ELF-1 (cell line): ENCODE data around the gene FARSA.
"Not testable (repeated sequence)": the region's sequence is repeated elsewhere in the genome, so short reads cannot be mapped to it uniquely, and the experiment has no call there.

Experiments
- DNase-seq: peaks from one replicate; pipeline ENCODE4 v3.0.0-alpha.2; 2016; ENCODE audit warnings: low read depth, low spot score

FARSA gene

DNA sequence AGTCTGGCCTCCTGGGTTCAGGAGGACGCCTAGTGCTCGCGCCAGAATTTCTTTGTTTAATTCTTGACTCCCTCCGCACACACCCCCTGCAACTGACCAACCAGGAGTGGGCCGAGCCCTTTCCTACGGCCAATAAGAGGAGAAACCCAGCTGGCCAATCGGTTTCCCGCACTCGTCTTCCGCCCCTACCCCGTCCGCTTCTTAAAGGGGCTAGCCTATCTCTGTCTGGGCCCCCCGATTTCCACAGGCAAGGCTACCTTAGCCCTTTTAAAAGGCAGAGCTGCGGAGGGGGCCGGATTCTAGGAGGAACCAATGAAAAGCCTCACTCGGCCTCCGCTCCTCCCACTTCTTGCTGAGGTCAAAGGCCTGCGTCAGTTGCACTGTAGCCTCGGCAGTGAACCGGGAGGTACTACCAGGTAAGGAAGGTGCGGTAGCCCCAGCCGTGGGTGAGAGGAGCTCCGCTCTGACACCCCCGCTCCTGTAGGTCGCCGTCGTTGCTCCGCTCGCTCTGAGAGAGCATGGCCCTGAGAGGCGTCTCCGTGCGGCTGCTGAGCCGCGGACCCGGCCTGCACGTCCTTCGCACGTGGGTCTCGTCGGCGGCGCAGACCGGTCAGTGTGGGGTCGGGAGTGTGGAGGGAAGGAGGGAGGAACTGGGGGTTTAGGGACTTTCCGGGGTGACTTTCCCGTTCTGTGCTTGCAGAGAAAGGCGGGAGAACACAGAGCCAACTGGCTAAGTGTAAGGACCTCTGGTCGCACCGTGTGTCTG, 42.5 kb downstream of the FARSA start, which contains the start of gene GCDH:
Gene GCDH (plus strand): TSS at position 374 of the 766 bp plus-strand sequence. CDS start 145 bp downstream, at position 519.
- peak; percentile 100 for DNase-seq

DNA sequence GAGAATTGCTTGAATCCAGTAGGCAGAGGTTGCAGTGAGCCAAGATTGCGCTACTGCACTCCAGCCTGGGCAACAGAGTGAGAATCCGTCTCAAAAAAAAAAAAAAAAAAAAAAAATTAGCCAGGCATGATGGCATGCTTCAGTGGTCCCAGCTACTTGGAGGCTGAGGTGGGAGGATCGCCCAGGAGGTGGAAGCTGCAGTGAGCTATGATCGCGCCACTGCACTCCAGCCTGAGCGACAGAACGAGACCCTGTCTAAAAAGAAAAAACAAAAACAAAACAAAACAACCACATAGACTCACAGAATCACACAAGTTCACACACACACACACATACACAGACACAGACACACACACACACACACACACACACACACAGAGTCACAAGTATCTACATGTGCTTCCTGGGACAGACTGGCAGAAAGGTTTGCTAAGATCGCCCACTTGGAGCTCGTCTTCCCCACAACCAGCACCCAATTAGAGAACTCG, 43.2 kb downstream of the FARSA start:
- not testable (repeated sequence) for DNase-seq

DNA sequence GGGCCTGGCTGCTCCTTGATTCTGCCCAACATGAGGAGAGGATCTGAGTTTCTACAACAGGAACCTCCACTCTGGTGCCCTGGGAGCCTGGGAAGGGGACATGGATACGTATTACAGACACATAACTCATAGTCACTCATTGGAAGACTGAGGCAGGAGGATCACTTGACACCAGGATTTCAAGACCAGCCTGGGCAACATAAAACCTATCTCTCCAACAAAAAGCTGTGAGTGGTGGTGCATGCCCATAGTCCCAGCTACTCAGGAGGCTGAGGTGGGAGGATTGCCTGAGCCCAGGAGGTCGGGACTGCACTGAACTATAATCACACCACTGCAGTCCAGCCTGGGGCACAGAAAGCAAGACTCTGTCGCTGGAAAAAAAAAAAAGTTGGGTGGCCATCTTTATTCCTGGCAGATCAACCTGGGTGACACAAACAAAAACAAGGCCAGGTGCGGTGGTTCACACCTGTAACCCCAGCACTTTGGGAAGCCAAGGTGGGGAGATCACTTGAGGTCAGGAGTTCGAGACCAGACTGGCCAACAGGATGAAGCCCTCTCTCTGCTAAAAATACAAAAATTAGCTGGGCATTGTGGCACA, 45.4 kb downstream of the FARSA start:
- DNase-seq, result no peak

DNA sequence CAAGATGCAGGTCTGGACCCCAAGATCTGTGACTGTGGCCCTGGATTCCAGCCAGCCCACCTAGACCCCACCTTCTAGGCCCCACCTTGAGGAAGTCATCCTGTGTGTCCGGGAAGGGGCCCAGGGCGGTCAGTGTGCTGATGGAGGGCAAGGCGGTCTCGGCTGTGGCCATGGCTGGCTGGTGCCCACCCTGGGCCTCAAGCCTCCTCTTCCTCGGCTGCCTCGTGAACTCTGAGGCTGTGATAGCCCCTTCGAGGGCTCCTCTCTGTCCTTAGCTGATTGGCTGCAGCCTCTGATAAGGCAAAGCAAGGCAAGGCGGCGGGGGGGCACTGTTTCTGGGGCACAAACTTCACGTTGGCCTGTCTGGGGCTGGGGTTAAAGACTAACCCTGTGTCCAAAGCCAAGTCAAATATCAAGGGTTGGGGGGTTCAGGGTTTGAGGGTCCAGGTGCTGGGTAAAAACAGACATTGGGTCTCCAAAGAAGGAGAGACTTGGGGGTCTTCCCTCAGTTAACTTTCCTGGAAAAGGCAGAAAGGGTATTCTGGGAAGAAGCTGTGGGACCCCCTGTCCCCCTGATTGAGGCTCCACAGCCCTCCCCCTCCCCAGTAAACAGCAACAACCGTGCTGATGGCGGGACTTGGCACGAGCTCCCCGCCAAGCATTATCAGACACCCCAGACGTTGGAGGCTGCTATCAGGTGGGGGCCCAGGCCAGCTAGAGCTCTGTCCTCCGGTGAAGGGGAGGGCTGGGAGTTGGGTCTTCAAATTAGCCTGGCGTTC, 46.4 kb downstream of the FARSA start, which contains the start of gene KLF1:
Gene KLF1 (minus strand): TSS at position 233 of the 779 bp plus-strand sequence. CDS start 61 bp downstream, at position 172.
- DNase-seq, result no peak

DNA sequence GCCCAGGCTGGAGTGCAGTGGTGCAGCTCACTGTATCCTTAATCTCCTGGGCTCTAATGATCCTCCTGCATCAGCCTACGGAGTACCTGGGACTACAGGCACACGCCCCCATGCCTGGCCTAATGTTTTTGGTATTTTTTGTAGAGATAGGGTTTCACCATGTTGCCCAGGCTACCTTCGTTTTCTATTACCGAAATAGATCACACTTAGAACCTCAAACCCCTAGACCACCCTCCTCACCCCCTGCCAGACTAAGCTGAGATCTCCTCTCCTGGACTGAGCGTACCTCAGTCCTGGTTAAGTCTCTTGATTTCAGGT, 46.9 kb downstream of the FARSA start:
- no peak for DNase-seq

DNA sequence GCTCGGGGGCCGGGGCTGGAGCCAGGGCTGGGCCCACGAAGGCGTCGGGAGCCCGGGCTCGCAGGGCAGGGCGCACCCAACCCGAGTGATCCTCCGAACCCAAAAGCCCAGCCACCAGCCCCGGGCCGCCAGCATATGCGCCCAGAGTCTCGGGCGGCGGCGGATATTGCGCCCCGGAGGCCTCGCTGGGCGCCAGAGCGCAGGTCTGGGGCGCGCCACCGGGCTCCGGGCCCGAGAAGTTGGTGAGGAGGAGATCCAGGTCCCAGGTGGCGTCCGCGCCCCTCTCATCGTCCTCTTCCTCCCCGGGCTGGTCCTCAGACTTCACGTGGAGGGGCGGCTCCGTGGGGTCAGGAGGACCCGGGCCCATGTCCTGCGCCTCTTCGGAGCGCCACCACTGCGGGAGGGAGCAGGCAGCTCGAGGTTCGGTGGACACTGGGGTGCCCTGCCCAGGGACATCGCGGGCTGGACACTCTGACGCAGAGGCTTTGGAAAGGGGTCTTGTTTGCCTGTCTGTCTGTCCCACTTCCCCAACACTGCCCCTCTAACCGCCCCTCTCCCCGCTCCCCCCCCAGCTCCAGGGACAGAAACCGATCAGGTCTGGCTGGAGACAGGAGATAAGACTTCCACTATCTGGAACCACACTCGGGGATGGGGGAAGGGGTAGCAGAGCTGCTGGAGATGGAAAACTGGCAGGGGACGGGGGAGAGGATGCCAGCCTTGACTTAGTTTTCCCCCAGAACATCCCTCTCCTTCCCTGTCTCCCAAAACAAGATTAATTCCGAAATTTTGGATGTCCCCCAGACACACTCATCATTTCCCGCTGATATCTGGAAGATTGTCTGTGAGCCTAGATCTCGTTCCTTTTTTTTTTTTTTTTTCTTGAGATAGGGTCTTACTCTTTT, 47.5 kb downstream of the FARSA start:
- DNase-seq, result peak; percentile 27

DNA sequence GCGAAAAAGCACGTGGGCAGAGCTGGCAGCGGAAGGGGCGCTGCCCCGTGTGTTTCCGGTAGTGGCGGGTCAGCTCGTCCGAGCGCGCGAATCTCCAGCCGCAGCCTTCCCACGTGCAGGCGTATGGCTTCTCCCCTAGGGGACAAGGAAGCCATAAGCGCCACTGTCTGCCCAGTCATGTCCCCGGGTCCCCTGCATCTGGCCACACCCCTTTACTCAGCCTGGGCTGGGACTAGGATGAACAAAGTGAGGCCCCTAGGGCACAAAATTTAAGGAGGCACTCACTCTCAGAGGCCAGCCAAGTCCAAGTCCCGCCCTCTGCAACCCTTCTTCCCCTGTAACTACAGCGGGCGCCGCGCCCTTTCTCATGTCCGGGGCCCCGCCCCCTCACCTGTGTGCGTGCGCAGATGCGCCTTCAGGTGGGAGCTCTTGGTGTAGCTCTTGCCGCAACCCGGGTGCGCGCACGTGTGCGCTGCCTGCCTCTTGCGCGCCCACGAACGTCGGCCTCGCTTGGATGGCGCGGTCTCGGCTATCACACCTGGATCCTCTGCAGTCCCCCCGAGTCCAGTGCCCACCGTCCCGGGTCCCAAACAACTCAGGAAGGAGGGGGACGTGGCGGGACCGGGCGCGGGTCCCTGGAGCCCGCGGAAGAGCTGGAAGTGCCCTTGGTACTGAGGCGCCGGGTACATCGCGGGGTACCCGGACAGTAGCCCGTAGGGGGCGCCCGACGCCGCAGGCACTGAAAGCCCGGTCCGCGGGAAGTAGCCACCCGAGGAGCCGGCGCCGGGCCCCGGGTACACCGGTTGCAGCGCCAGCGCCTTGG, 48.4 kb downstream of the FARSA start:
- peak; percentile 96 for DNase-seq

DNA sequence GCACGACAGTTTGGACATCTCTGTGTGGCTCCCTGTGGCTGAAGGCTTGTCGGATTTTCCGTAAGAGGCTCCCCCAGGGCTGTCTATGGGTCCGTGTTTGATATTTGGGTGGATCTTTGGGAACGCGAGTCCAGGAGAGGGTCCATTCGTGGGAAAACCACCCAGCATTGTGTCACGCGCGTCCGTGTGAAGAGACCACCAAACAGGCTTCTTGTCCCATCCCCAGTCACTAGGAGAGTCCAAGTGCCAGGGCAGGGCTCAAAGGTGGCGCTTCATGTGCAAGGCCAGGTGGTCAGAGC, 48.9 kb downstream of the FARSA start:
- DNase-seq, result no peak

DNA sequence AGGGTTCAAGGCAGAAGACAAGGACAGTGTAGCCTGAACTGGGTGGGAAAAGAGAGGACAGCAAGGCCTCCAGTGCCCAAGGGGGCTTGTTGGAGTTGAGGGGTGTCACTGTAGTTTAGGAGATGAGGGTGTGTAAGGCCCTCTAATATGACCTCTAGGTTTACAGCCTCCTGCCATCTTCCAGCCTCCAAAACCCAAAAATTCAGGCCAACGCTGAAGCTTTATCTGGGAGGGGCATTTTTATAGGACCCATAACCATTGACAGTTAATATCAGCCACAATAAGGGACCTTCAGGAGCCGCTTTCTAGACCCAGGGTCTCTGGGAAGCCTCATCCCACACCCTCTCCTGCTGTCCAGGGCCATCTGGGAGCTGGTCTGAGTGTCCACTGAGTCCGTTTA, 49.3 kb downstream of the FARSA start:
- no peak for DNase-seq

DNA sequence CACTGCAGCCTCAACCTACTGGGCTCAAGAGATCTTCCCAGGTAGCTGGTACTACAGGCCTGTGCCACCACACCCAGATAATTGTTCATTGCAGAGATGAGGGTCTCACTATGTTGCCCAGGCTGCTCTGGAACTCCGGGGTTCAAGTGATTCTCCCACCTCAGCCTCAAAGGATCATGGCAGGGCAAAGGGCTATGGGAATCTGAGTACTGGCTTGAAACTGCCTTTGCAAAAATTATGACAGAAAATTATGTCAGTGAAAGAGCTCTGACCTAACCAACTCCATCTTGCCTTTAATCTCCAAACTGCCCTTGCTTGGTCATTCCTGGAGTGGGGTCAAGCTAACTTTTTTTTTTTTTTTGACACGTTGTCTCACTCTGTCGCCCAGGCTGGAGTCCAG, 50.9 kb downstream of the FARSA start:
- no peak for DNase-seq

DNA sequence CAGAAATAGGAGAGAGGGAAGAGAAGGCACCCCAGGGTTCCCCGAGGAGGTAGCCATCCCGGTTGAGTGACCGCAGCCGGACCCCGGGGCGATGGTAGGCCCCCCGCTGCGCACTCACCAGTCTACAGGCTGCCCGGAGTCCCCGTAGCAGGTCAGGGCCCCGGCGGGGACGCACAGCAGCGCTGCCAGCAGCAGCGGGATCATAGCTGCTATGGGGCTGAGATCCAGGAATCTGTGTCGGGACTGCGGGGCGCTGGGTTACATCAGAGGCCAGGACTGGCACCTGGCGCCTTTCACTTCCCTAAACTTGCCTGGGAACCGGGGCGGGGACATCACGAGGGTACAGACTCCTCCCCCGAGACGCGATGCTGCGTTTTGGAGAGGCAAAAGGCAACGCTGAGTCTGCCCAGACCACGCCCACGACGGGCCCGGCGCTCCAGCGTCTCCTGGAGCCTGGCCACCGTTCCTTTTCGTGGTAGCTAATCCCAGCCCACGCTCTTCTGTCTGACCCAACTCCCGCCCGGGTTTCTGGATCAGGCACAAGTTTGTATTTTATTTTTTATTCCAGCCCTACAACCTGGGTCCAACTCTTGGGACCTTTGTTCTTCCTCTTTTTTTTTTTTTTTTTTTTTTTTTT, 52.2 kb downstream of the FARSA start, which contains the start of gene DNASE2:
Gene DNASE2 (minus strand): TSS at position 278 of the 637 bp plus-strand sequence. CDS start 74 bp downstream, at position 204.
- peak; percentile 94 for DNase-seq

DNA sequence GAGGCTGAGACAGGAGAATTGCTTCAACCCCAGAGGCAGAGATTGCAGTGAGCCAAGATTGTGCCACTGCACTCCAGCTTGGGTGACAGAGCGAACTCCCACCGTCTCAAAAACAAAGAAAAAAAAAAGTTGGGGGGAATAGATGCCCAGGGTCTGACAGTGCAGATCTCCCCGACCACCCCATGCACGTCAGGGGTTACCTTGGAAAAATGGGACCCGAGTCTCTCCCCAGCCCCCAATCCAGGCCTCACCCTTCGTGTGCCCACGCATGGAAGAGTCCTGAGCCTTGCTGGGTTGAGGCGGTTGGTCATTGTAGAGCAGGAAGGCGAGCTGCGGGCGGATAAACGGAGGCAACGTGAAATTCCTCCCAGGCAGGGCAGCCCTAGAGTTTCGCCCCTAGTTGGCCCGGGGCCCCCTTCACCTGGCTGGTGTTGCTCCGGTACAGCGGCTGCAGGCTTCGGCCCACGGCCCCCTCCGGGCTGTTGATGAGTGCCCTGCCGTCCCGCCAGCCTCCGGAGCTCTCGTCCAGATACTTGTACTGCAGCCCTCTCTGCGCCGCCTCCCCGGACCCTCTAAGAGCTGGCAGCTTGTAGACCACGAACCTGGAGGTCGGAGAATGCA, 52.9 kb downstream of the FARSA start:
- DNase-seq, result no peak

DNA sequence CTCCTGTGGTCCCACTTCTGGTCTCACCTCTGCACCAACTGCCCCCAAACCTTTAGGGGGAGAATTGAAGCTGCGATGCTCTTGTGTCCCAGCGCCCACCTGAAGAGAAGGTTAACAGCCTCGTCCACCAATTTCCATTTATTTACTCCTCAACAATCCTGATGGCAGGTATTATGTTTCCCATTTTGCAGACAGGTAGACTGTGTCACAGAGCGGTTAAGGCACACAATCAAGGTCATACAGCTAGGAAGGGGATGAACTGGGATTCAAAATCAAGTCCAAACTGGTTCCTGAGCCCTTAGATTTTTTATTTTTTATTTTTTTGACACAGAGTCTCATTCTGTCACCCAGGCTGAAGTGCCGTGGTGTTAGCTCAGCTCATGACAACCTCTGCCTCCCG, 58.4 kb downstream of the FARSA start:
- DNase-seq, result no peak

DNA sequence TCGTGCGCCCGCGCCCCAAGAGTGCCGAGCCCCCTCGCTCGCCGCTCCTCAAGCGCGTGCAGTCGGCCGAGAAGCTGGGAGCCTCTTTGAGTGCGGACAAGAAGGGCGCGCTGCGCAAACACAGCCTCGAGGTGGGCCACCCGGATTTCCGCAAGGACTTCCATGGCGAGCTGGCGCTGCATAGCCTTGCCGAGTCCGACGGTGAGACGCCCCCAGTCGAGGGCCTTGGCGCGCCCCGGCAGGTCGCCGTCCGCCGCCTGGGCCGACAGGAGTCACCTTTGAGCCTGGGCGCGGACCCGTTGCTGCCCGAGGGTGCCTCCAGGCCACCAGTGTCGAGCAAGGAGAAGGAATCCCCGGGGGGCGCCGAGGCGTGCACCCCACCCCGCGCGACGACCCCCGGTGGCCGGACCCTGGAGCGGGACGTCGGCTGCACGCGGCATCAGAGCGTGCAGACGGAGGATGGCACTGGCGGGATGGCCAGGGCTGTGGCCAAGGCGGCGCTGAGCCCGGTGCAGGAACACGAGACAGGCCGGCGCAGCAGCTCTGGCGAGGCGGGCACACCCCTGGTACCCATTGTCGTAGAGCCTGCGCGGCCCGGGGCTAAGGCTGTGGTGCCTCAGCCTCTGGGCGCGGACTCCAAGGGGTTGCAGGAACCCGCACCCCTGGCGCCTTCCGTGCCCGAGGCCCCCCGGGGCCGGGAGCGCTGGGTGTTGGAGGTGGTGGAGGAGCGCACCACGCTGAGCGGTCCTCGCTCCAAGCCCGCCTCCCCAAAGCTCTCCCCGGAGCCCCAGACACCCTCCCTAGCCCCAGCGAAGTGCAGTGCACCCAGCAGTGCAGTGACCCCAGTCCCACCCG, 59.4 kb downstream of the FARSA start:
- peak; percentile 20 for DNase-seq

DNA sequence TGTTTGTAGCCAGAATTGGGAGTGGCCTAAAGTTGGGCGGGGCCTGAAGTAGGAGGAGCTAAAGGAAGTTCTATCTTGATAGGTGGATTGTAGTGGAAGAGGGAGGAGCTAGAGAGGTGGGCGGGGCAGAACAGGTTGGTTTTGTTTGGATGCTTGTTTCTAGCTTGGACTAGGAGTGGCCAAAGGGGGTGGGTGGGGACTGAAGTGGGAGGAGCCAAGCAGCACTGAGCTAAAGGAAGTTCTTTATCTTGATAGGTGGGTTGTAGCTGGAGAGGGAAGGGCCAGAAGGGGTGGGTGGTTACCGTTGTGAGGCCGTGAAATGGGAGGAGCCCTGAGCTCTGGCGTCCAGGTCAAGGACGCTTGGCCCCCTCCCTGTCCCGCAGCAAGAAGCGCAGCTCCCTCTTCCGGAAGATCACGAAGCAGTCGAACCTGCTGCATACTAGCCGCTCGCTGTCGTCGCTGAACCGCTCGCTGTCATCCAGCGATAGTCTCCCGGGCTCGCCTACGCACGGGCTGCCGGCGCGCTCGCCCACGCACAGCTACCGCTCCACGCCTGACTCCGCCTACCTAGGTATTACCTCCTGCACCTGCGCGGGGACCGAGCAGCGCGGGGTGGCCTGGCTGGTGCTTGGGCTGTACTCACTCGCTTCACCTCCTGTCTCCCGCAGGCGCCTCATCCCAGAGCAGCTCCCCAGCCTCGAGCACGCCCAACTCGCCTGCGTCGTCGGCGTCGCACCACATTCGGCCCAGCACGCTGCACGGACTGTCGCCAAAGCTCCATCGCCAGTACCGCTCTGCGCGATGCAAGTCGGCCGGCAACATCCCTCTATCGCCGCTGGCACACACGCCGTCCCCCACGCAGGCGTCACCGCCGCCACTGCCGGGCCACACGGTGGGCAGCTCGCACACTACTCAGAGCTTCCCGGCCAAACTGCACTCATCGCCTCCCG, 60.3 kb downstream of the FARSA start:
- peak; percentile 98 for DNase-seq
